CD1c-positive myeloid dendritic cell (primary cell): ENCODE results near the gene C4B.
"Not testable (repeated sequence)": the region's sequence is repeated elsewhere in the genome, so short reads cannot be mapped to it uniquely, and the experiment has no call there.

Experiments used
- DNase-seq: peaks from one replicate; pipeline ENCODE4 v3.0.0-alpha.2; 2016; ENCODE audit errors: extremely low spot score

C4B gene

GRCh38 chr6:32035283-32036013, 20.9 kb downstream of the C4B start:
- not testable (repeated sequence) for DNase-seq

GRCh38 chr6:32037136-32037535, 22.5 kb downstream of the C4B start:
- DNase-seq = not testable (repeated sequence)

DNA sequence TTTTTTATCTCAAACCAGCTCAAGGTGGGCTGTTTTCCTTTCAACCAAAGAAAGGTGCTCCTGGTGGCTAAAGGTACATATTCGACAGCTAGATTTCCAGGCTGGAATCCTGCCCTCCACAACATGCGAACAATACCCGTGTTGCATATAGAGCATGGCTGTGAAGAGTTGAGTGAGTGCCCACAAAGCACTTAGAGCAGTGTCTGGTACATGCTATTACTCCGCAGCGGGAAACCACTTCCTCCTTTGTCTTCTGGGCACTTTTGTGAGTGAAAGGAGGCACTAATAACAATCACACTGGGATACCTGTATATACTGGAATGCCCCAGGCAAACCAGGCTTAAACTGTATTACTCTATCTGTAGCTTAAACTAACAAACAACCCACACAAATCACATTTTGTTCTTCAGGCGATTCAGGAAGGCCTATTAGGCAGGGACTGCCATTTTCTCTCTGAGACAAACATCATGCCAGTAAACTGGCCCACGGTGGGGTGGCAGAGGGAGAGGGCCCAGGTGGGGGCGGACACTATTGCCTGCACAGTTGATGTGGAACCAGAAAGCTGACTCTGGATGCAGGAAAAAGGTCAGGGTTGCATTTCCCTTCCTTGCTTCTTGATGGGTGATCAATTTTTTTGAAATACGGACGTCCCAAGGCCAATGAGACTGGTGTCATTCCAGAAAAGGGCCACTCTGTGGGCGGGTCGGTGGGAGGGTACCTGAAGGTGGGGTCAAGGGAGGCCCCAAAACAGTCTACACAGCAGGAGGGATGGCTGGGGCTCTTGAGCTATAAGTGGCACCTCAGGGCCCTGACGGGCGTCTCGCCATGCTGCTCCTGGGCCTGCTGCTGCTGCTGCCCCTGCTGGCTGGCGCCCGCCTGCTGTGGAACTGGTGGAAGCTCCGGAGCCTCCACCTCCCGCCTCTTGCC, 23.3 kb downstream of the C4B start, which contains the start of gene CYP21A2:
TSS of gene CYP21A2 (plus strand) at position 818 of the 927 bp plus-strand sequence. CDS start at position 826, 8 bp downstream.
- not testable (repeated sequence) for DNase-seq

DNA sequence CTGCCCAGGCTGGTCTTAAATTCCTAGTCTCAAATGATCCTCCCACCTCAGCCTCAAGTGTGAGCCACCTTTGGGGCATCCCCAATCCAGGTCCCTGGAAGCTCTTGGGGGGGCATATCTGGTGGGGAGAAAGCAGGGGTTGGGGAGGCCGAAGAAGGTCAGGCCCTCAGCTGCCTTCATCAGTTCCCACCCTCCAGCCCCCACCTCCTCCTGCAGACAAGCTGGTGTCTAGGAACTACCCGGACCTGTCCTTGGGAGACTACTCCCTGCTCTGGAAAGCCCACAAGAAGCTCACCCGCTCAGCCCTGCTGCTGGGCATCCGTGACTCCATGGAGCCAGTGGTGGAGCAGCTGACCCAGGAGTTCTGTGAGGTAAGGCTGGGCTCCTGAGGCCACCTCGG, 24.3 kb downstream of the C4B start:
- DNase-seq = not testable (repeated sequence)

- not testable (repeated sequence) for DNase-seq
Measured at GRCh38 chr6:32039321-32040274, 25.0 kb downstream of the C4B start.

DNA sequence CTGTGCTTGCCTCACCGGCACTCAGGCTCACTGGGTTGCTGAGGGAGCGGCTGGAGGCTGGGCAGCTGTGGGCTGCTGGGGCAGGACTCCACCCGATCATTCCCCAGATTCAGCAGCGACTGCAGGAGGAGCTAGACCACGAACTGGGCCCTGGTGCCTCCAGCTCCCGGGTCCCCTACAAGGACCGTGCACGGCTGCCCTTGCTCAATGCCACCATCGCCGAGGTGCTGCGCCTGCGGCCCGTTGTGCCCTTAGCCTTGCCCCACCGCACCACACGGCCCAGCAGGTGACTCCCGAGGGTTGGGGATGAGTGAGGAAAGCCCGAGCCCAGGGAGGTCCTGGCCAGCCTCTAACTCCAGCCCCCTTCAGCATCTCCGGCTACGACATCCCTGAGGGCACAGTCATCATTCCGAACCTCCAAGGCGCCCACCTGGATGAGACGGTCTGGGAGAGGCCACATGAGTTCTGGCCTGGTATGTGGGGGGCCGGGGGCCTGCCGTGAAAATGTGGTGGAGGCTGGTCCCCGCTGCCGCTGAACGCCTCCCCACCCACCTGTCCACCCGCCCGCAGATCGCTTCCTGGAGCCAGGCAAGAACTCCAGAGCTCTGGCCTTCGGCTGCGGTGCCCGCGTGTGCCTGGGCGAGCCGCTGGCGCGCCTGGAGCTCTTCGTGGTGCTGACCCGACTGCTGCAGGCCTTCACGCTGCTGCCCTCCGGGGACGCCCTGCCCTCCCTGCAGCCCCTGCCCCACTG, 25.9 kb downstream of the C4B start:
- DNase-seq = not testable (repeated sequence)

GRCh38 chr6:32041050-32041321, 26.4 kb downstream of the C4B start:
- DNase-seq = not testable (repeated sequence)

DNA sequence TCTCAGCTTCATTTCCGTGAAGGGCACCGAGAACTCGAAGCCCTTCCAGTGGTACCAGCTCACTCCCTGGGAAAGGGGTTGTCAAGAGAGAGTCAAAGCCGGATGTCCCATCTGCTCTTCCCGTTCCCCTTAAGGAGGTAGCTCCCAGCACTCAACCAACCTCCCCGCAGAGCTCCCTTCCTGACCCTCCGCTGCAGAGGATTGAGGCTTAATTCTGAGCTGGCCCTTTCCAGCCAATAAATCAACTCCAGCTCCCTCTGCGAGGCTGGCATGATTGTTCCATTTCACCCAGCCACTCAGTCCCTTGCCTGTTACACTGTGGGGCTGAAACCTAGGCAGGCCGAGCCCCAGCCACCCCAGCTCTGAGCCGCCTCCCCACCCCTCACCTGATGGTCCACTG, 26.8 kb downstream of the C4B start:
- DNase-seq = not testable (repeated sequence)

- DNase-seq = not testable (repeated sequence)
Measured at GRCh38 chr6:32042276-32042675, 27.7 kb downstream of the C4B start.

- not testable (repeated sequence) for DNase-seq
Measured at GRCh38 chr6:32043589-32044380, 29.2 kb downstream of the C4B start.

GRCh38 chr6:32044916-32045315, 30.3 kb downstream of the C4B start:
- not testable (repeated sequence) for DNase-seq

GRCh38 chr6:32045811-32046449, 31.3 kb downstream of the C4B start:
- DNase-seq = no peak

GRCh38 chr6:32046450-32047083, 32.0 kb downstream of the C4B start:
- no peak for DNase-seq

- DNase-seq = no peak
Measured at GRCh38 chr6:32047084-32047478, 32.5 kb downstream of the C4B start.

DNA sequence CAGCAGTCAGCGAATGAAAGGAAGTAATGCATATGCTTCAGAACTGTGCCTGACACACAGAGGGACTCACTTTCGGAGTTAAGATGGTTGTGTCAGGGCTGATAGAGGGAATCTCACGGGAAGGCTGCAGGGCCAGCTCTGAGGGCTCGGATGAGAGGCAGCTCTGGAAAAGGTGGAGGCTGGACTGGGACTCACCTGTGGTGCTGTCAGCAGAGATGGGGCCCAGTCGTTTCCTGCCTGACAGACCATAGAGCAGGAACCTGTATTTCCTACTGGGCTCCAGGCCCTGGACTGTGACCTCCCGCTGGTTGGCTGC, 32.9 kb downstream of the C4B start:
- no peak for DNase-seq

GRCh38 chr6:32047855-32048766, 33.5 kb downstream of the C4B start:
- DNase-seq = peak; percentile 60

GRCh38 chr6:32049149-32049548, 34.6 kb downstream of the C4B start:
- DNase-seq = not testable (repeated sequence)

- DNase-seq = not testable (repeated sequence)
Measured at GRCh38 chr6:32049736-32050135, 35.1 kb downstream of the C4B start.
